Stimulated activated naive B cell treated with anti-CD40 and anti-IgM and Interleukin-4, amounts not matched to agents 10 μg/mL and 1 μg/mL and 100 μg/mL, for 72 hours (primary cell): Measurements from ENCODE around the gene GDI1.

Experiments
- ATAC-seq, 2 donors: fragments of 150-1000 bp; cut with Tn5 transposase; replicated peaks; 2 replicates each; pipeline ENCODE4 v1.10.0; 2021; ENCODE audit warnings: moderate library complexity in 1 of 2
- DNase-seq: peaks from one replicate; pipeline ENCODE4 v3.0.0; 2021
- H3K27ac Mint-ChIP-seq: one replicate; pipeline ENCODE4 v1.8.0; 2022; ENCODE audit warnings: mild to moderate bottlenecking, mixed read lengths
- H3K27me3 Mint-ChIP-seq, 2 donors: one replicate each; pipeline ENCODE4 v1.8.0; 2022; ENCODE audit warnings: mixed read lengths in 2 of 2
- H3K36me3 Mint-ChIP-seq, 2 donors: one replicate each; pipeline ENCODE4 v1.8.0; 2022; ENCODE audit warnings: mixed read lengths in 2 of 2, mild to moderate bottlenecking in 1 of 2
- H3K4me1 Mint-ChIP-seq, 2 donors: one replicate each; pipeline ENCODE4 v1.8.0; 2022; ENCODE audit warnings: mixed read lengths in 2 of 2, mild to moderate bottlenecking in 1 of 2
- H3K4me3 Mint-ChIP-seq, 2 donors: one replicate each; pipeline ENCODE4 v1.8.0; 2022; ENCODE audit warnings: mild to moderate bottlenecking in 2 of 2, mixed read lengths in 2 of 2, moderate library complexity in 1 of 2
- H3K9me3 Mint-ChIP-seq, 2 donors: one replicate each; pipeline ENCODE4 v1.8.0; 2022; ENCODE audit warnings: mixed read lengths in 2 of 2, mild to moderate bottlenecking in 1 of 2

Gene GDI1

GRCh38 chrX:154469114-154469513 is 32.2 kb downstream of the GDI1 start:
- DNase-seq: no peak
- H3K27ac Mint-ChIP-seq: no peak overlapping the region
- peaks cover 20 to 31% of the 10 kb centered on the region in 2 donors for H3K36me3 Mint-ChIP-seq
- H3K27me3 Mint-ChIP-seq: no peaks in the 10 kb centered on the region
- no peaks in the 10 kb centered on the region for H3K9me3 Mint-ChIP-seq
- H3K4me3 Mint-ChIP-seq: no peak overlapping the region
- peaks cover 0 to 3% of the 10 kb centered on the region in 2 donors for H3K4me1 Mint-ChIP-seq
- no peak for ATAC-seq

GRCh38 chrX:154469880-154470279 is 32.9 kb downstream of the GDI1 start:
- no peak overlapping the region for H3K27ac Mint-ChIP-seq
- no peaks in the 10 kb centered on the region for H3K27me3 Mint-ChIP-seq
- H3K9me3 Mint-ChIP-seq: no peaks in the 10 kb centered on the region
- H3K4me1 Mint-ChIP-seq: peaks cover 0 to 3% of the 10 kb centered on the region in 2 donors
- no peak overlapping the region for H3K4me3 Mint-ChIP-seq
- DNase-seq (no peak), ATAC-seq (no peak)
- peaks cover 20 to 31% of the 10 kb centered on the region in 2 donors for H3K36me3 Mint-ChIP-seq

GRCh38 chrX:154470434-154470833 is 33.5 kb downstream of the GDI1 start:
- Mint-ChIP-seq H3K9me3 (no peaks in the 10 kb centered on the region), H3K36me3 (peaks cover 19 to 31% of the 10 kb centered on the region in 2 donors), H3K27ac (no peak overlapping the region), H3K4me3 (no peak overlapping the region), H3K27me3 (no peaks in the 10 kb centered on the region), H3K4me1 (peaks cover 3 to 5% of the 10 kb centered on the region in 2 donors)
- DNase-seq (no peak), ATAC-seq (no peak)

GRCh38 chrX:154470914-154471568 is 34.1 kb downstream of the GDI1 start:
- DNase-seq: no peak
- peaks cover 6 to 7% of the 10 kb centered on the region in 2 donors for H3K4me1 Mint-ChIP-seq
- no peak overlapping the region for H3K4me3 Mint-ChIP-seq
- peaks cover 16 to 28% of the 10 kb centered on the region in 2 donors for H3K36me3 Mint-ChIP-seq
- H3K9me3 Mint-ChIP-seq: no peaks in the 10 kb centered on the region
- ATAC-seq: no peak
- H3K27ac Mint-ChIP-seq: no peak overlapping the region
- H3K27me3 Mint-ChIP-seq: no peaks in the 10 kb centered on the region

GRCh38 chrX:154471839-154472684 is 35.1 kb downstream of the GDI1 start:
- Mint-ChIP-seq H3K27me3 (no peaks in the 10 kb centered on the region), H3K4me3 (no peak overlapping the region), H3K27ac (no peak overlapping the region), H3K9me3 (no peaks in the 10 kb centered on the region), H3K36me3 (peaks cover 11 to 21% of the 10 kb centered on the region in 2 donors), H3K4me1 (peaks cover 6 to 12% of the 10 kb centered on the region in 2 donors)
- DNase-seq: no peak
- ATAC-seq: no peak

GRCh38 chrX:154472685-154473632 is 36.0 kb downstream of the GDI1 start:
- no peak for DNase-seq
- H3K9me3 Mint-ChIP-seq: no peaks in the 10 kb centered on the region
- no peak for ATAC-seq
- no peaks in the 10 kb centered on the region for H3K27me3 Mint-ChIP-seq
- H3K27ac Mint-ChIP-seq: no peak overlapping the region
- peaks cover 12 to 14% of the 10 kb centered on the region in 2 donors for H3K4me1 Mint-ChIP-seq
- no peak overlapping the region for H3K4me3 Mint-ChIP-seq
- H3K36me3 Mint-ChIP-seq: peaks cover 11 to 21% of the 10 kb centered on the region in 2 donors

GRCh38 chrX:154473683-154474082 is 36.7 kb downstream of the GDI1 start:
- no peaks in the 10 kb centered on the region for H3K27me3 Mint-ChIP-seq
- H3K4me3 Mint-ChIP-seq: no peak overlapping the region
- no peaks in the 10 kb centered on the region for H3K9me3 Mint-ChIP-seq
- H3K27ac Mint-ChIP-seq: no peak overlapping the region
- ATAC-seq (no peak), DNase-seq (no peak)
- H3K4me1 Mint-ChIP-seq: peaks cover 14 to 16% of the 10 kb centered on the region in 2 donors
- H3K36me3 Mint-ChIP-seq: peaks cover 11 to 21% of the 10 kb centered on the region in 2 donors

- peaks cover 17 to 23% of the 10 kb centered on the region in 2 donors for H3K4me1 Mint-ChIP-seq
- ATAC-seq: no peak
- no peaks in the 10 kb centered on the region for H3K9me3 Mint-ChIP-seq
- no peak overlapping the region for H3K27ac Mint-ChIP-seq
- H3K27me3 Mint-ChIP-seq: no peaks in the 10 kb centered on the region
- peaks cover 11% of the 10 kb centered on the region in 2 donors for H3K36me3 Mint-ChIP-seq
- H3K4me3 Mint-ChIP-seq: no peak overlapping the region
- no peak for DNase-seq
These were observed 39.9 kb downstream of the GDI1 start for GRCh38 chrX:154476821-154477220.

- H3K4me3 Mint-ChIP-seq: peak overlapping the region; percentile 85 to 86
- H3K4me1 Mint-ChIP-seq: peaks cover 17 to 23% of the 10 kb centered on the region in 2 donors
- ATAC-seq (no peak), DNase-seq (no peak)
- no peaks in the 10 kb centered on the region for H3K27me3 Mint-ChIP-seq
- peaks cover 5 to 8% of the 10 kb centered on the region in 2 donors for H3K36me3 Mint-ChIP-seq
- H3K9me3 Mint-ChIP-seq: no peaks in the 10 kb centered on the region
- peak overlapping the region; percentile 96 for H3K27ac Mint-ChIP-seq
These were observed 41.0 kb downstream of the GDI1 start for GRCh38 chrX:154477891-154478477.

- ATAC-seq (peak; percentile 87 to 93), DNase-seq (peak; percentile 88)
- Mint-ChIP-seq H3K36me3 (peaks cover 5 to 11% of the 10 kb centered on the region in 2 donors), H3K27ac (peak within 1 kb of the TSS; percentile 96), H3K4me1 (peaks cover 20 to 31% of the 10 kb centered on the region in 2 donors), H3K4me3 (peak within 1 kb of the TSS; percentile 85 to 86), H3K9me3 (no peaks in the 10 kb centered on the region), H3K27me3 (no peaks in the 10 kb centered on the region)
These were observed 42.0 kb downstream of the GDI1 start, which contains the start of gene LAGE3 for GRCh38 chrX:154478728-154479622. LAGE3 (minus strand) TSS chrX:154479281; CDS start chrX:154478915, 366 bp downstream.

- H3K27ac Mint-ChIP-seq: no peak overlapping the region
- no peak overlapping the region for H3K4me3 Mint-ChIP-seq
- no peaks in the 10 kb centered on the region for H3K9me3 Mint-ChIP-seq
- H3K27me3 Mint-ChIP-seq: no peaks in the 10 kb centered on the region
- H3K36me3 Mint-ChIP-seq: peaks cover 6 to 7% of the 10 kb centered on the region in 2 donors
- no peak for ATAC-seq
- H3K4me1 Mint-ChIP-seq: peaks cover 16 to 32% of the 10 kb centered on the region in 2 donors
- DNase-seq: no peak
These were observed 44.2 kb downstream of the GDI1 start for GRCh38 chrX:154481195-154481594.

GRCh38 chrX:154481911-154482601 is 45.1 kb downstream of the GDI1 start:
- no peak for ATAC-seq
- Mint-ChIP-seq H3K27ac (no peak overlapping the region), H3K4me3 (no peak overlapping the region), H3K36me3 (peaks cover 5 to 6% of the 10 kb centered on the region in 2 donors), H3K9me3 (no peaks in the 10 kb centered on the region), H3K27me3 (no peaks in the 10 kb centered on the region), H3K4me1 (peaks cover 12 to 34% of the 10 kb centered on the region in 2 donors)
- DNase-seq: no peak
